Smooth muscle cell (in vitro differentiated cells): ENCODE data around the gene PTPN13. TPM values are rescaled to one million over a fixed set of nuclear protein-coding genes. Genes with fewer than 3 reads are reported as not detected.
A peak's percentile ranks its signal among the peaks of the same experiment; 100 is the strongest.

ENCODE experiments used
- DNase-seq: peaks from one replicate; lab custom pipeline; 2025; ENCODE audit not compliant: unreplicated experiment; lab: John Stamatoyannopoulos, UW
- H2AFZ ChIP-seq: fragments of 200-600 bp; sonication (generic); 2 replicates; pipeline ENCODE4 v1.6.0; 2016; ENCODE audit warnings: antibody characterized with exemption, low read depth, mild to moderate bottlenecking
- H3F3A ChIP-seq: fragments of 200-600 bp; sonication (generic); 2 replicates; pipeline ENCODE4 v1.6.0; 2017; ENCODE audit warnings: antibody characterized with exemption, low read depth
- H3K27ac ChIP-seq: fragments of 200-600 bp; sonication (generic); 2 replicates; pipeline ENCODE4 v1.5.1; 2016; ENCODE audit warnings: low read depth, mild to moderate bottlenecking
- H3K27me3 ChIP-seq: fragments of 200-600 bp; sonication (generic); 2 replicates; pipeline ENCODE4 v1.6.1; 2016; ENCODE audit warnings: low read depth, mild to moderate bottlenecking
- H3K36me3 ChIP-seq: fragments of 200-600 bp; sonication (generic); 2 replicates; pipeline ENCODE4 v1.5.1; 2016; ENCODE audit warnings: low read depth
- H3K4me1 ChIP-seq: fragments of 200-600 bp; sonication (generic); 2 replicates; pipeline ENCODE4 v1.5.1; 2016; ENCODE audit warnings: low read depth
- H3K4me2 ChIP-seq: fragments of 200-600 bp; sonication (generic); 2 replicates; pipeline ENCODE4 v1.6.0; 2016; ENCODE audit warnings: mild to moderate bottlenecking
- H3K4me3 ChIP-seq: fragments of 200-600 bp; sonication (generic); 2 replicates; pipeline ENCODE4 v1.5.1; 2016; ENCODE audit warnings: mild to moderate bottlenecking
- H3K79me2 ChIP-seq: fragments of 200-600 bp; sonication (generic); 2 replicates; pipeline ENCODE4 v1.6.0; 2016; ENCODE audit warnings: low read depth, mild to moderate bottlenecking
- H3K9ac ChIP-seq: fragments of 200-600 bp; sonication (generic); 2 replicates; pipeline ENCODE4 v1.6.0; 2016; ENCODE audit warnings: low read depth
- H3K9me3 ChIP-seq: fragments of 200-600 bp; sonication (generic); replicated peaks from 2 replicates; pipeline ENCODE4 v1.5.1; 2016; ENCODE audit warnings: low read depth
- H4K20me1 ChIP-seq: fragments of 200-600 bp; sonication (generic); 2 replicates; pipeline ENCODE4 v1.6.0; 2016; ENCODE audit warnings: low read depth
- WGBS: methylation state at CpG from one replicate; pipeline ENCODE4 v1.1.7; 2016; ENCODE audit warnings: low lambda C conversion rate; 5-methylcytosine and 5-hydroxymethylcytosine counted together
- polyA plus RNA-seq: library from polyadenylated mRNA; unstranded; fragments of >200 nt; fragmentation: Nextera tagmentation; extraction: Ambion mirVana; gene quantifications from 2 replicates; pipeline ENCODE4 v1.2.1, GENCODE V29; 2016
- total RNA-seq: library from RNA; depleted of rRNA; stranded (reverse); fragments of >200 nt; gene quantifications from 2 replicates; pipeline ENCODE4 v1.2.3, GENCODE V29; 2014
- TF ChIP-seq, protein P1 (sequence below): fragments of 200-600 bp; sonication (generic); IDR thresholded peaks from 2 replicates; pipeline ENCODE4 v1.5.1; 2017; ENCODE audit warnings: borderline replicate concordance, mild to moderate bottlenecking, antibody characterized with exemption; ENCODE audit not compliant: insufficient read depth, poor library complexity, severe bottlenecking

PTPN13 gene
- total and polyA plus RNA-seq, 2 experiments from 2014 or later: 14.9 to 52.9 TPM

DNA sequence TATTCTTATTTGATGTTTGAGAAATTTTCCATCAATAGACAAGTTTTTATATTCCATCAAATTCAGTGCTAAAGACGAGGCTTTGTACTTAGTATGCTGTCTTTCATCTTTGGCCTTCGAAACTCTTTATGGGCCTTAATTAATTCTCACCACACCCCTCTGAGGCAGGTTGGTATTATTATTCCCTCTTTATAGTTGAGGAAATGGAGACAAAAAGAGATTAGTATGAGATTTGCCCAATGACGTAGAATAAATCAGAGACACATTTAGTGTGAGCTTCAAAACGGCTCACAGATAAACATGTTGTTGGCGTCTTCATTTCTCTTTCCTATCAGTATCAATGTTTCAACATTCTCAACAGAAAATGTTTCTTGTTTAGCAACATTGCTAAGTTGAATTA is 35.9 kb upstream of the PTPN13 start:
- no peaks in the 10 kb centered on the region for H3K9me3 ChIP-seq
- H3K27me3 ChIP-seq: no peaks in the 10 kb centered on the region
- no peak overlapping the region for H3K4me3 ChIP-seq
- WGBS: 85% methylated on average over 5 of the region's 5 CpGs
- peaks cover 24% of the 10 kb centered on the region for H3K4me1 ChIP-seq
- H4K20me1 ChIP-seq: no peaks in the 10 kb centered on the region
- H3K36me3 ChIP-seq: no peaks in the 10 kb centered on the region
- H2AFZ ChIP-seq: no peak overlapping the region
- H3K9ac ChIP-seq: no peak overlapping the region
- no peak for DNase-seq
- no peaks in the 10 kb centered on the region for H3F3A ChIP-seq
- TF ChIP-seq, protein P1, sequence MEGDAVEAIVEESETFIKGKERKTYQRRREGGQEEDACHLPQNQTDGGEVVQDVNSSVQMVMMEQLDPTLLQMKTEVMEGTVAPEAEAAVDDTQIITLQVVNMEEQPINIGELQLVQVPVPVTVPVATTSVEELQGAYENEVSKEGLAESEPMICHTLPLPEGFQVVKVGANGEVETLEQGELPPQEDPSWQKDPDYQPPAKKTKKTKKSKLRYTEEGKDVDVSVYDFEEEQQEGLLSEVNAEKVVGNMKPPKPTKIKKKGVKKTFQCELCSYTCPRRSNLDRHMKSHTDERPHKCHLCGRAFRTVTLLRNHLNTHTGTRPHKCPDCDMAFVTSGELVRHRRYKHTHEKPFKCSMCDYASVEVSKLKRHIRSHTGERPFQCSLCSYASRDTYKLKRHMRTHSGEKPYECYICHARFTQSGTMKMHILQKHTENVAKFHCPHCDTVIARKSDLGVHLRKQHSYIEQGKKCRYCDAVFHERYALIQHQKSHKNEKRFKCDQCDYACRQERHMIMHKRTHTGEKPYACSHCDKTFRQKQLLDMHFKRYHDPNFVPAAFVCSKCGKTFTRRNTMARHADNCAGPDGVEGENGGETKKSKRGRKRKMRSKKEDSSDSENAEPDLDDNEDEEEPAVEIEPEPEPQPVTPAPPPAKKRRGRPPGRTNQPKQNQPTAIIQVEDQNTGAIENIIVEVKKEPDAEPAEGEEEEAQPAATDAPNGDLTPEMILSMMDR: no peak
- no peak overlapping the region for H3K4me2 ChIP-seq
- no peaks in the 10 kb centered on the region for H3K79me2 ChIP-seq
- peak overlapping the region; percentile 50 for H3K27ac ChIP-seq

DNA sequence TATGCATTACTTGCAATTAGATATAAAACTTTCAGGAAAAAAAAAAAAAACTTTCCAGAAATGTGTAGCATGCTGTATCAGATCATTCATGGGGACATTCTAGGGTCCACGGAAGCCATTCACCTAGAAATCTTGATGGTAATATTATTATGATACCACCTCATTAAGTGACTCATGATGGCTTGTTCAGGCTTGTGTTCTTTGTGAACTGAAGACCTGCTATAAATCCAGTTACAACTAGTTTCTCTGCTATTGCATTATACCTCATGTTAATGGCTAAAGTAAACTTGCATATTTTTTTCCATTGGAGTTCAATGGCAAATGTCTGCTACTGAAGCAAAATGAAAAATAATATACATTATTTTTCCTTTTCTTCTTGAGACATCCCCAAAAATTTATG is 35.3 kb upstream of the PTPN13 start:
- H3K4me2 ChIP-seq: no peak overlapping the region
- TF ChIP-seq, protein P1: no peak

DNA sequence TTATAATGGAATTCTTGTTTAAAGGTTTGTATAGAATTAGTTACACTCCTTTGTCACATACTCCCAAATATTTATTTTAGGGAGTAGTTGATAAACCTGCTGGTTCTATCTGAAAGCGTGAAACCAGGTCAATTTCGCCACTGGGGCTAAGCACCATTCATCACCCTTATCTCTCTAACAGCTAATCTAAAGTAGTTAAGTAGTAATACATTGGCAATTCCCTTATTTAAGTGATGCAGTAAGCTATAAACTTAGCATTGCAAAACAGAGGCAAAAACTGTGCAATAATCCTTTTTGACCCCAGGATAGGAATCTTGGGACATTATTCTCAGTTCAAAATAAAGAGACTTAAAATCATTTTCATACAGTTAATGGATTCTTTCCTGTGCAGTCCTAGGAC is 33.7 kb upstream of the PTPN13 start:
- no peaks in the 10 kb centered on the region for H3K9me3 ChIP-seq

More for the DNA sequence above, 35.3 kb upstream of the PTPN13 start:
- H3K79me2 ChIP-seq: no peaks in the 10 kb centered on the region
- no peaks in the 10 kb centered on the region for H3K9me3 ChIP-seq
- H3K9ac ChIP-seq: no peak overlapping the region
- no peaks in the 10 kb centered on the region for H3K36me3 ChIP-seq
- H2AFZ ChIP-seq: no peak overlapping the region
- no peaks in the 10 kb centered on the region for H3K27me3 ChIP-seq
- no peak overlapping the region for H3K4me3 ChIP-seq
- H3K4me1 ChIP-seq: peaks cover 24% of the 10 kb centered on the region
- H4K20me1 ChIP-seq: no peaks in the 10 kb centered on the region
- 83% methylated on average over 1 of the region's 1 CpG for WGBS
- no peaks in the 10 kb centered on the region for H3F3A ChIP-seq
- peak overlapping the region; percentile 50 for H3K27ac ChIP-seq
- DNase-seq: no peak

DNA sequence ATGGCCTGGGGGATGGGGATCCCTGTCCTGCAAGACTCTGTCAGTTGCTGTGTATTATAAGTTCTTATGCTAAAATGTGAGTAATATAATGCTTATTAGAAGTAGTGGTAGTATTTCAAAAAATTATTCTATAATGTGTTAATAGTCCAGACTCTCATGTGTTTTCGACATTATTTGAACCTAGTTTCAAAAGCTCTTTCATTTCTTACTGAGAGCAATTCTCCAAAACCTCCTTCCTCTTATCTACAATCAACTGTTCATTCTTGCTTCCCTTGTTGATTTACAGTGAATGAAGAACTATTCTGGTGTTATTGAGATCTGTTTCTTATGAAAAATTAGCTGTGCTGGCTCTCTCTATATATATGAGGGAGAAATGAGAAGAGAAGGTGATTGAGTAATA is 32.9 kb upstream of the PTPN13 start:
- H3F3A ChIP-seq: no peaks in the 10 kb centered on the region
- 95% methylated on average over 1 of the region's 1 CpG for WGBS

More for the DNA sequence above, 33.7 kb upstream of the PTPN13 start:
- Histone ChIP-seq H3K27ac (no peak overlapping the region), H3K27me3 (no peaks in the 10 kb centered on the region), H3K4me2 (no peak overlapping the region), H3K36me3 (no peaks in the 10 kb centered on the region), H2AFZ (no peak overlapping the region), H3K9ac (no peak overlapping the region), H3K4me1 (peaks cover 24% of the 10 kb centered on the region), H3K79me2 (no peaks in the 10 kb centered on the region), H3K4me3 (no peak overlapping the region), H4K20me1 (no peaks in the 10 kb centered on the region), H3F3A (no peaks in the 10 kb centered on the region)
- DNase-seq: no peak
- TF ChIP-seq, protein P1: no peak
- WGBS: 52% methylated on average over 2 of the region's 2 CpGs

More for the DNA sequence above, 32.9 kb upstream of the PTPN13 start:
- no peak for DNase-seq
- H3K4me2 ChIP-seq: no peak overlapping the region
- H3K27me3 ChIP-seq: no peaks in the 10 kb centered on the region
- TF ChIP-seq, protein P1: no peak
- no peaks in the 10 kb centered on the region for H3K9me3 ChIP-seq
- H3K36me3 ChIP-seq: no peaks in the 10 kb centered on the region
- no peaks in the 10 kb centered on the region for H3K79me2 ChIP-seq
- H3K4me3 ChIP-seq: no peak overlapping the region
- H3K4me1 ChIP-seq: peaks cover 24% of the 10 kb centered on the region
- H3K9ac ChIP-seq: no peak overlapping the region
- no peak overlapping the region for H3K27ac ChIP-seq
- H4K20me1 ChIP-seq: no peaks in the 10 kb centered on the region
- no peak overlapping the region for H2AFZ ChIP-seq
